Neutrophil (primary cell): ENCODE measurements around the gene SPATS2L.

Experiments used
- H3K27ac ChIP-seq: fragments of 200-600 bp; sonication (generic); 2 replicates; pipeline ENCODE4 v1.5.1; 2016; ENCODE audit warnings: mild to moderate bottlenecking, moderate library complexity
- H3K27me3 ChIP-seq: fragments of 200-600 bp; sonication (generic); 2 replicates; pipeline ENCODE4 v1.6.0; 2016; ENCODE audit warnings: mild to moderate bottlenecking
- H3K36me3 ChIP-seq: fragments of 200-600 bp; sonication (generic); 2 replicates; pipeline ENCODE4 v1.5.1; 2017
- H3K4me1 ChIP-seq, 2 experiments: fragments of 200-600 bp in 1 of 2; sonication (generic) in 1 of 2; 1 replicate in 1 of 2; 2 replicates in 1 of 2; pipeline versions ENCODE4 v1.5.1 to v1.6.1; 2013 to 2016; ENCODE audit warnings: low read depth in 1 of 2, low read length in 1 of 2, mild to moderate bottlenecking in 1 of 2, moderate library complexity in 1 of 2; ENCODE audit not compliant: control insufficient read depth in 1 of 2, insufficient read depth in 1 of 2
- H3K4me3 ChIP-seq, 2 experiments: fragments of 200-600 bp in 1 of 2; sonication (generic) in 1 of 2; 1 replicate in 1 of 2; 2 replicates in 1 of 2; pipeline ENCODE4 v1.5.1; 2013 to 2016; ENCODE audit warnings: low read depth in 1 of 2, low read length in 1 of 2, mild to moderate bottlenecking in 1 of 2, moderate library complexity in 1 of 2
- H3K9me3 ChIP-seq: fragments of 200-600 bp; sonication (generic); 2 replicates; pipeline ENCODE4 v1.5.1; 2016
- CTCF ChIP-seq: fragments of 200-600 bp; sonication (generic); IDR thresholded peaks from 2 replicates; pipeline ENCODE4 v1.5.1; 2016; ENCODE audit warnings: antibody characterized with exemption

The SPATS2L gene

GRCh38 chr2:200373973-200374416 lies 67.5 kb downstream of the SPATS2L start:
- peak overlapping the region; percentile 32 to 51 for H3K4me3 ChIP-seq
- peaks cover 11 to 31% of the 10 kb centered on the region in 2 experiments for H3K4me1 ChIP-seq
- no peaks in the 10 kb centered on the region for H3K9me3 ChIP-seq
- TF ChIP-seq CTCF: no peak
- no peaks in the 10 kb centered on the region for H3K27me3 ChIP-seq
- no peaks in the 10 kb centered on the region for H3K36me3 ChIP-seq
- H3K27ac ChIP-seq: peak overlapping the region; percentile 52

DNA sequence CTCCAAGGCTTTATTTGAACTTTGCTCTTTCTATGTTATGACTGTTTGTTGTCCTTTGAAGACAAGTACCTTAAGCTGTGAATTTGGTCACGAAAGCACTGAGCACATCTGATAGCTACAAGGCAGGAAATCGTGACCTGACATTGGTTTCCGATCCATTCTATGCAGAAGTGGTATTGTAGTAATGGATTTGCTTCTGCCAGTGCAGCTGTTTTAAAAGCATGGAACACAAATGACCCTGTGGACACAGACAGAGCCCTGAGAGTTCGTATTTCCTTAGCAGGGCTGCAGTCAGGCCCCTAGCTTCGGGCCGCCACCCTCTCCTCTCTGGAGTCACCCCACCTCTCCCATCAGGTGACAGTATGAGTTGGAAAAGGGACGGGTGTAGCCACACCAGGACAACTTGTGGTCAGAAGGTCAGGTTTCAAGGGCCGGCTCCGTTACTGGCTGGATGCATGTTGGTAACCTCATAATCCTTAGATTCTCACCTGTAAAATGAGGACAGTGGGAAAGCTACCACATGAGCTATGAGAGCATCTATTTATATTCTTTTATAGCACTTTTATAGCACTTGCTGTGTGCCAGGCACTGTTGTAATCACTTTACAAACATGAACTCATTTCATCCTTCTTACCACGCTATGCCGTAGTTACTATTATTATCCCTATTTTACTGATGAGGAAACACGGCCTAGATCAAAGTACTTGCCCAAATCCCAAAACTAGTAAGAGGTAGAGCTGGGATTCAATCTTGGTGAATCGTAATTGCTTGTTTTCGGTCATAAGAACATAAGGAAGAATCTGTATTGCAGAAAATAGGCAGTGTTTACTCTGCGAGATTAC lies 70.2 kb downstream of the SPATS2L start:
- Histone ChIP-seq H3K36me3 (no peaks in the 10 kb centered on the region), H3K9me3 (no peaks in the 10 kb centered on the region), H3K27me3 (no peaks in the 10 kb centered on the region), H3K4me1 (peaks cover 11 to 31% of the 10 kb centered on the region in 2 experiments), H3K4me3 (no peak overlapping the region), H3K27ac (no peak overlapping the region)
- no peak for TF ChIP-seq CTCF

GRCh38 chr2:200377355-200378336 lies 71.2 kb downstream of the SPATS2L start:
- Histone ChIP-seq H3K27ac (no peak overlapping the region), H3K9me3 (no peaks in the 10 kb centered on the region), H3K4me3 (no peak overlapping the region), H3K36me3 (no peaks in the 10 kb centered on the region), H3K27me3 (no peaks in the 10 kb centered on the region), H3K4me1 (peaks cover 11 to 31% of the 10 kb centered on the region in 2 experiments)
- no peak for TF ChIP-seq CTCF

DNA sequence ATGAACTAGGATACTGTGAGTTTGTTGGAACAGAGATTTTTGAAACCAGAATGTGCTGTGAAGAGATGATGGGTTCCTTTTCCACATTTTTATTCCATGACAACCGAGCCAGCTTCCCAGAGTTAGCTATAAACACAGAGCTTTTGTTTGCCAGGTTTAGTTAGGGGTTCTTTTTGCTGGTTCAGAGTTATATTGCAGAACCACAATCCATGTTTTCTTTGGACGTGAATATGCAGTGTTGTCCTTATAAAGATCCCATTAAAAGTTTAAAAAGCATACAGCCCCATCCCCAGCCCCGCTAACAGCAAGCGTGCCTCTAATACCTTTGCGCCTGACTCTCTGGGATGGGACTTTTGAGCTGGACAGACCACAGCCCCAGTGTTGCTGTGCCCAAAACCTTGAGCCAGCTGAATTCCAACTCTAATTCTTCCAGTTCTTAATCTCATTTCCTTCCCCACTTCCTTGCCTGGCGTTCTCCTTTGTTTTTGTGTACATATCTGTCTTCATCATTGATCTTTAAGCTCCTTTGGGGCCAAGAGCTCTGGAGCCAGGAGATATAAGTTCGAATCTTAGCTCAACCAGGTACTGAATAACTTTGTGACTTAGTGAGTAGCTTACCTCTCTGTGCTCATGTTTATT lies 72.3 kb downstream of the SPATS2L start:
- no peak overlapping the region for H3K27ac ChIP-seq
- peaks cover 8 to 24% of the 10 kb centered on the region in 2 experiments for H3K4me1 ChIP-seq
- H3K36me3 ChIP-seq: no peaks in the 10 kb centered on the region
- H3K9me3 ChIP-seq: no peaks in the 10 kb centered on the region
- no peak overlapping the region for H3K4me3 ChIP-seq
- TF ChIP-seq CTCF: no peak
- H3K27me3 ChIP-seq: no peaks in the 10 kb centered on the region

GRCh38 chr2:200379481-200380090 lies 73.1 kb downstream of the SPATS2L start:
- Histone ChIP-seq H3K4me1 (peaks cover under 1 to 16% of the 10 kb centered on the region in 2 experiments), H3K4me3 (no peak overlapping the region), H3K36me3 (no peaks in the 10 kb centered on the region), H3K9me3 (no peaks in the 10 kb centered on the region), H3K27ac (no peak overlapping the region), H3K27me3 (no peaks in the 10 kb centered on the region)
- no peak for TF ChIP-seq CTCF
